B cell (primary cell): Measurements from ENCODE around the gene ZEB2.

Experiments
- EZH2 ChIP-seq: IDR thresholded peaks from 2 replicates; pipeline ENCODE4 v1.6.1; 2012; ENCODE audit warnings: borderline replicate concordance, low read depth, mild to moderate bottlenecking, moderate library complexity, low read length; ENCODE audit not compliant: insufficient read depth, poor library complexity, severe bottlenecking
- TF ChIP-seq, protein P1 (sequence below): fragments of 200-600 bp; IDR thresholded peaks from one replicate; pipeline ENCODE4 v1.8.0; 2022; ENCODE audit warnings: antibody characterized with exemption, mild to moderate bottlenecking

DNA sequence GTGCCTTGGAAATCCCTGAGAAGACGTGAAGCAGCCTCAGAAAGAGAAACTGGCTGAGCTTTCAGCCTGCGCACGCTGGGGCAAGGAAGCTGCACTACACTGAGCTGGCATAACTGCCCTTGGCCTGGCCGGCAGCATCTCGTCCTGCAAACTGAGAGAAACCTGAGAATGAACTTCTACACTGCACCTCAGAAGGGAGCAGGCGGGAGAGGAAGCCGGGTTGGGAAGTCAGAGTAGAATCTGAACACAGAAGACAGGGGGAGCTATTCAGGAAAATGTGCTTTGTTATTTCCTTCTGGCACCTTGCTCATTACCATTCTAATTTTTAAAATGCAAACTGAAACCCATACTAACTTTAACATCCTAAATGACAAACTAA lies 70.9 kb downstream of the ZEB2 start:
- TF ChIP-seq, protein P1, sequence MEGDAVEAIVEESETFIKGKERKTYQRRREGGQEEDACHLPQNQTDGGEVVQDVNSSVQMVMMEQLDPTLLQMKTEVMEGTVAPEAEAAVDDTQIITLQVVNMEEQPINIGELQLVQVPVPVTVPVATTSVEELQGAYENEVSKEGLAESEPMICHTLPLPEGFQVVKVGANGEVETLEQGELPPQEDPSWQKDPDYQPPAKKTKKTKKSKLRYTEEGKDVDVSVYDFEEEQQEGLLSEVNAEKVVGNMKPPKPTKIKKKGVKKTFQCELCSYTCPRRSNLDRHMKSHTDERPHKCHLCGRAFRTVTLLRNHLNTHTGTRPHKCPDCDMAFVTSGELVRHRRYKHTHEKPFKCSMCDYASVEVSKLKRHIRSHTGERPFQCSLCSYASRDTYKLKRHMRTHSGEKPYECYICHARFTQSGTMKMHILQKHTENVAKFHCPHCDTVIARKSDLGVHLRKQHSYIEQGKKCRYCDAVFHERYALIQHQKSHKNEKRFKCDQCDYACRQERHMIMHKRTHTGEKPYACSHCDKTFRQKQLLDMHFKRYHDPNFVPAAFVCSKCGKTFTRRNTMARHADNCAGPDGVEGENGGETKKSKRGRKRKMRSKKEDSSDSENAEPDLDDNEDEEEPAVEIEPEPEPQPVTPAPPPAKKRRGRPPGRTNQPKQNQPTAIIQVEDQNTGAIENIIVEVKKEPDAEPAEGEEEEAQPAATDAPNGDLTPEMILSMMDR, result no peak
- TF ChIP-seq EZH2, result no peak
